SJSA1 (cell line): Measurements from ENCODE around the gene KSR2. TPM values are rescaled to one million over a fixed set of nuclear protein-coding genes. Genes with fewer than 3 reads are reported as not detected.

ENCODE experiments used
- DNase-seq, 2 experiments: peaks; one replicate each; pipeline ENCODE4 v3.0.0-alpha.2; 2015 to 2020; ENCODE audit warnings: low spot score in 2 of 2, low read depth in 1 of 2
- H3K27ac ChIP-seq: fragments of 250-450 bp; sonication (Bioruptor Pico); 2 replicates; pipeline ENCODE4 v1.5.1; 2020; ENCODE audit warnings: mild to moderate bottlenecking, moderate library complexity
- H3K27me3 ChIP-seq: fragments of 250-450 bp; sonication (Bioruptor Pico); replicated peaks from 2 replicates; pipeline ENCODE4 v1.5.1; 2020; ENCODE audit warnings: mild to moderate bottlenecking, moderate library complexity
- H3K36me3 ChIP-seq: fragments of 250-450 bp; sonication (Bioruptor Pico); 2 replicates; pipeline ENCODE4 v1.5.1; 2020; ENCODE audit warnings: mild to moderate bottlenecking
- H3K4me1 ChIP-seq: fragments of 250-450 bp; sonication (Bioruptor Pico); replicated peaks from 2 replicates; pipeline ENCODE4 v1.6.1; 2021; ENCODE audit warnings: mild to moderate bottlenecking
- H3K4me3 ChIP-seq: fragments of 250-450 bp; sonication (Bioruptor Pico); 2 replicates; pipeline ENCODE4 v1.5.1; 2020; ENCODE audit warnings: mild to moderate bottlenecking
- H3K9me3 ChIP-seq: fragments of 250-450 bp; sonication (Bioruptor Pico); replicated peaks from 2 replicates; pipeline ENCODE4 v1.5.1; 2020; ENCODE audit warnings: mild to moderate bottlenecking
- total RNA-seq: library from RNA; depleted of rRNA; stranded (reverse); fragments of >200 nt; shearing (Covaris generic); gene quantifications from 2 replicates; pipeline ENCODE4 v1.2.3, GENCODE V29; 2014

KSR2 gene
- total RNA-seq, 1 experiment from 2014 or later = 0.03 TPM

DNA sequence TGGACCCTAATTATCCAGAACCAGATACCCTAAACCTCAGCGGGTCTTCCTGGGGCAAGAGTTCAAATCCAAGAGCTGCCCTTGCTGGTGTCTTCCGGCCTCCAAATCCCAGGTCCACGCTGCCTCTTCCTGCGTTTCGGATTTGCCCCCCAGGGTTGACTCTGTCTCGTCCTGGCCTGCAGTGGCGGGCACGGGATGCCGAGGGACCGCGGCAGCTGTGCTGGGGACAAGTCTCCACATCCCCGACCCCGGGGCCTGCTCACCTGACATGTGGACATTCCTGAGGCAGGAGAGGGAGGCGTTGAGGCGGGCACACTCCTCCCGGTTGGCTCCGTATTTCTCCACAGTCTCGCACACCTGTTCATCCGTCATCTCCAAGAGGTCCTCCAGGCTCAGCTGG is 113.6 kb downstream of the KSR2 start:
- Histone ChIP-seq H3K9me3 (peaks cover 3% of the 10 kb centered on the region; the same call in 1 of the 2 replicates), H3K4me1 (peaks cover 8% of the 10 kb centered on the region; the same call in 1 of the 2 replicates), H3K27ac (no peak overlapping the region), H3K4me3 (no peak overlapping the region), H3K27me3 (no peaks in the 10 kb centered on the region), H3K36me3 (no peaks in the 10 kb centered on the region)
- DNase-seq = no peak

- peaks cover 8% of the 10 kb centered on the region; the same call in 1 of the 2 replicates for H3K4me1 ChIP-seq
- H3K9me3 ChIP-seq = peaks cover 3% of the 10 kb centered on the region; the same call in 1 of the 2 replicates
- H3K4me3 ChIP-seq = no peak overlapping the region
- no peaks in the 10 kb centered on the region for H3K36me3 ChIP-seq
- H3K27me3 ChIP-seq = 0 out of 2 replicates have a peak, but pooled peaks cover 3% of the 10 kb centered on the region
- no peak overlapping the region for H3K27ac ChIP-seq
- DNase-seq = no peak
These were observed 114.3 kb downstream of the KSR2 start for GRCh38 chr12:117854339-117855012.

DNA sequence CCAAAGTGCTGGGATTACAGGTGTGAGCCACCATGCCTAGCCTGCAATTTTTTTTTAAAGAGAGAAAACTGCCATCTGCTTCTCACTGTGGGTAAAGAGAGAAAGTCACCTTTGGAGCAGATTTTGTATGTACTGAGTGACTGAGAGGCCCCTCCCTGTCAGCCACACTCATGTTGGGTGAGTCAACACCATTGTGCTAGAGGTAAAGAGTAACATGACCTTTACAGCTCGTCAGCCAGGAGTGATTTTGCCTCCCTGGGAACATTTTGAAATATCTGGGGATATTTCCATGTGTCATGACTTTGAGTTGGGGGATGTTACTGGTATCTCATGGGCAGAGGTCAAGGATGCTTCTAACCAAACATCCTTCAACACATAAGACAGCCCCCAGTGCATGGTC is 115.2 kb downstream of the KSR2 start:
- Histone ChIP-seq H3K27ac (no peak overlapping the region), H3K27me3 (0 out of 2 replicates have a peak, but pooled peaks cover 3% of the 10 kb centered on the region), H3K9me3 (peaks cover 3% of the 10 kb centered on the region; the same call in 1 of the 2 replicates), H3K4me3 (no peak overlapping the region), H3K4me1 (peaks cover 8% of the 10 kb centered on the region; the same call in 1 of the 2 replicates), H3K36me3 (no peaks in the 10 kb centered on the region)
- no peak for DNase-seq

DNA sequence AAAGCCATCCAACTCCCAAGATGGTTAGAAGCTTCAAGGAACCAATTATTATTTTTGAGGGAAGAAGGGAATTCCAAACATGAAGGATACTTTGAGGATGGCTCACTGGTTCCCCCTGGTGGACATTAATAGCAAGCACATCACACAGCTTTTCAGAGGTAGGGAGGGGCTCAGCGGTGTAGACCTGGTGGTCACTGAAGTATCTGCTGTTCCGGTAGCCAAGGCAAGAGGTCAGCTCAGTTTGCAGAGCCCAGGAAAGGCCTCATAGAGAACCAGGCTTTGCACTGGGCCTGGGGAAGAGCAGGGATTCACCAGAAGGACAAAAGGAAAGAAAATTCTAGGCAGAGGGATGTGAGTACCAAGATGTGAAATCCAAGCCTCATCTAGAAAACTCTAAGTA is 118.7 kb downstream of the KSR2 start:
- no peak overlapping the region for H3K4me3 ChIP-seq
- H3K9me3 ChIP-seq = peaks cover 3% of the 10 kb centered on the region; the same call in 1 of the 2 replicates
- 0 out of 2 replicates have a peak, but pooled peaks cover 3% of the 10 kb centered on the region for H3K27me3 ChIP-seq
- H3K27ac ChIP-seq = no peak overlapping the region
- H3K4me1 ChIP-seq = no peaks in the 10 kb centered on the region
- peak in 1 of 2 experiments; percentile 29 for DNase-seq
- no peaks in the 10 kb centered on the region for H3K36me3 ChIP-seq

DNA sequence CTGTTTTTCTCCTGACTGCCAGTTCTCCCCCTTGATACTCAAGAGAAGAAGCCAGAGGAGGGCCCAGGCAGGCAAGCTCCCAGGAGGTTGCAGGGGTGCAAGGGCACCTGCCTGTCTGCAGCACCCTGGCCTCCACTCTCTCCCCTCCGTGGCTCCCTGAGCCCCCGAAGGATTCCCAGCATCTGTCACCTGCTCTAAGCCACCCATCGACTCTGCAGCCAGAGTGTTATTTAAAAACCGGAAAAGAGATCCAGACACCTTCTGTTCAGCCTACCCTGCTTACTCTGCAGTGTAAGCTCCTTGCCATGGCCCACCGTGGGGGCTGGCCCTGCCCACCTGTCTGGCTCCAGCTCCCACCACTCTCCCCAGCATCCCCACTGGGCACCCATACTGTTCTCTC is 121.4 kb downstream of the KSR2 start:
- Histone ChIP-seq H3K27me3 (0 out of 2 replicates have a peak, but pooled peaks cover 3% of the 10 kb centered on the region), H3K4me3 (no peak overlapping the region), H3K27ac (no peak overlapping the region), H3K9me3 (no peaks in the 10 kb centered on the region), H3K4me1 (no peaks in the 10 kb centered on the region), H3K36me3 (no peaks in the 10 kb centered on the region)
- DNase-seq = no peak

DNA sequence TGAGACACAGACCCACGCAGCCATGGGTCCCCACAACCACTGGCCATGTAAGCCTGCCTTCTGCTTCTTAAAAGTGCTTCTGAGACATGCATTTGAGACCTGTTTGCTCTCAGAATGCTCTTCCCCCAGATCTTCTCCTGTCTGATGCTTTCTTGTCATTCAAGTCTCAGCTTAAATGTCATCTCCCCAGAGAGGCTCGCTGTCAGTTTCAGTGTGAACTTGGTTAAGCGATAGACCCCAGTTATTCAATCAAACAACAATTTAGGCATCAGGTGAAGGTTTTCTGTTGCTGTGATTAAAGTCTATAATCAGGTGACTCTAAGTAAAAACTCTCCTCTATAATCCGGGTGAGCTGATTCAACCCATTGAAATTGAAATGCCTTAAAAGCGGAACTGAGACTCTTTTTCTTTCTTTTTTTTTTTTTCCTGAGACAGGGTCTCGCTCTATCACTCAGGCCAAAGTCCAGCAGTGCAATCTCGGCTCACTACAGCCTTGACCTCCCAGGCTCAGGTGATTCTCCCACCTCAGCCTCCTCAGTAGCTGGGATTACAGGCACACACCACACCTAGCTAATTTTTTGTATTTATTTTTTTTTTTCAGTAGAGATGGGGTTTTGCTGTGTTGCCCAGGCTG is 123.4 kb downstream of the KSR2 start:
- Histone ChIP-seq H3K4me1 (no peaks in the 10 kb centered on the region), H3K4me3 (no peak overlapping the region), H3K27ac (no peak overlapping the region), H3K36me3 (no peaks in the 10 kb centered on the region), H3K9me3 (no peaks in the 10 kb centered on the region), H3K27me3 (0 out of 2 replicates have a peak, but pooled peaks cover 3% of the 10 kb centered on the region)
- DNase-seq = no peak

DNA sequence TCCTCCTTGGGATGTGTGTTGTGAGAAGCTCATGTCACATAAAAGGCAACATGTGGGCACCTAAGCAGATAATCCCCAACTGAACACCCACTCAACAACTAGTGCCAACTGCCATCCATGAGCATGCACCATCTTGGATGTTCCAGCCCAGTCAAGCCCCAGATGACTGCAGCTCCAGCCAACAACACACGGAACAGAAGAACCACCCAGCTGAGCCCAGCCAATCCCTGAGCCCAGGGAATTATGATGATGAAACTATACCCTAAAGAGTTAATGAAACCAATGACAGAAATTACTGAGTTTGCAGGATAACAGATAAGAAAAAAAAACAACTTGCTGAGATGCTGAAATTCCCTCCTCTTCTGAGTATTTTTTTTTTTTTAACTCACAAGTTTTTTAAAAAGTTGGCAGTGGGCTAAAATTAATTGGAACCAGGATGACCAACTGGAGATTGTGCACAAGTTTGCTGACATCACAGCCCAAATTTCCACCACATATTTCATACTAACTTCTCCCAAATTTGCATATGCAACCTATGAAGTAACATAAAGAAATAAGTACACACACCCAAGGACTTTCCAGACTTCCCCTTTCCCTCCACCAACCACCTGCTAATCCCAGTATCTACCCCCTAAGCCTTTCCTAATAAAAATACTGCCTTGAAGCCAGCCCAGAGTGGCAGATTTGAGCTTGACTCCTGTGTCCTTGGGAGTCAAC is 124.5 kb downstream of the KSR2 start:
- H3K27me3 ChIP-seq = no peaks in the 10 kb centered on the region
- H3K36me3 ChIP-seq = no peaks in the 10 kb centered on the region
- no peak overlapping the region for H3K4me3 ChIP-seq
- H3K4me1 ChIP-seq = no peaks in the 10 kb centered on the region
- DNase-seq = no peak
- H3K9me3 ChIP-seq = no peaks in the 10 kb centered on the region
- H3K27ac ChIP-seq = no peak overlapping the region

GRCh38 chr12:117842630-117843029 is 126.2 kb downstream of the KSR2 start:
- no peaks in the 10 kb centered on the region for H3K27me3 ChIP-seq
- no peaks in the 10 kb centered on the region for H3K36me3 ChIP-seq
- DNase-seq = no peak
- no peak overlapping the region for H3K27ac ChIP-seq
- no peaks in the 10 kb centered on the region for H3K9me3 ChIP-seq
- H3K4me1 ChIP-seq = no peaks in the 10 kb centered on the region
- no peak overlapping the region for H3K4me3 ChIP-seq

GRCh38 chr12:117842220-117842619 is 126.6 kb downstream of the KSR2 start:
- H3K27me3 ChIP-seq = no peaks in the 10 kb centered on the region
- no peak for DNase-seq
- no peak overlapping the region for H3K4me3 ChIP-seq
- no peaks in the 10 kb centered on the region for H3K9me3 ChIP-seq
- H3K4me1 ChIP-seq = no peaks in the 10 kb centered on the region
- H3K36me3 ChIP-seq = no peaks in the 10 kb centered on the region
- H3K27ac ChIP-seq = no peak overlapping the region

- Histone ChIP-seq H3K36me3 (no peaks in the 10 kb centered on the region), H3K4me3 (no peak overlapping the region), H3K27ac (no peak overlapping the region), H3K9me3 (no peaks in the 10 kb centered on the region), H3K4me1 (peaks cover 9% of the 10 kb centered on the region), H3K27me3 (no peaks in the 10 kb centered on the region)
- no peak for DNase-seq
These were observed 131.1 kb downstream of the KSR2 start for GRCh38 chr12:117837737-117838050.

DNA sequence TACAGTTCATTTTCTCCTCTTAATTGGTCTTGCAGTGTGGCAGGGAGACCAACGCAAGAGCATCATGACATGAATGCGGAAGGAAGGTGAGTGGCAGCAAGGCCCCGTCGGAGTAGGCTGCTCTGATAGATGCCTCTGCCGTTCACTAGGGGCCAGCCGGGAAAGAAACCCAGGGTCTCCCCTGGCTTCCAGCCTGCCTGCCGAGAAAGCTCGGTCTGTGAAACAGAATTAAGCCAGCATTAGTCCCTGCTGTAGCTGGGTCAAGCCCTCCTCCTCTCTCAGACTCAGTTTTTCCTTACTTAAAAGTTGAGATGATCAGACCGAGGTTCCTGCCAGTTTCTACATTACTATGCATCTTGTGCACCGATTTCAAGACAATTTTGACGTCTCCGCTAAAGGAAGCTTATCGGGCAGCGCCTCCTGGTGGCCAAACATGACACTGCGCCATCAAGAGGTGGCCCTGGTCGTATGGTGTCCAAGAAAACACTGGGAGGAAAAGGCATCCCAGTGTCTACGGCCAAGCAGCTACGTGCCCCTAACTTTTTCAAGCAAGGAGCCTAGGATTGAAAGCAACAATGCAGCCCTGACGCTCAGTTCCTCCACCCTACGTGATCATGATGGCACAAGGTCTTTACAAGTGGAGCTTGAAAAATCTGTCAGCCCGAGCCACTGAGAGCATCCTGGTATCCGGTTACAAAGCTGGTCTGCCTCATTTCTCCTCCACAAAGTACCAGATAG is 131.6 kb downstream of the KSR2 start:
- H3K4me1 ChIP-seq = peaks cover 14% of the 10 kb centered on the region
- no peak overlapping the region for H3K27ac ChIP-seq
- H3K27me3 ChIP-seq = no peaks in the 10 kb centered on the region
- peak; percentile 50 to 66 for DNase-seq
- no peaks in the 10 kb centered on the region for H3K9me3 ChIP-seq
- H3K36me3 ChIP-seq = no peaks in the 10 kb centered on the region
- no peak overlapping the region for H3K4me3 ChIP-seq

- DNase-seq = no peak
- no peak overlapping the region for H3K27ac ChIP-seq
- H3K9me3 ChIP-seq = no peaks in the 10 kb centered on the region
- no peaks in the 10 kb centered on the region for H3K27me3 ChIP-seq
- H3K4me3 ChIP-seq = no peak overlapping the region
- H3K4me1 ChIP-seq = peaks cover 14% of the 10 kb centered on the region
- H3K36me3 ChIP-seq = no peaks in the 10 kb centered on the region
These were observed 132.3 kb downstream of the KSR2 start for GRCh38 chr12:117836476-117836875.

- DNase-seq = no peak
- Histone ChIP-seq H3K4me1 (peaks cover 14% of the 10 kb centered on the region), H3K27ac (no peak overlapping the region), H3K36me3 (no peaks in the 10 kb centered on the region), H3K9me3 (no peaks in the 10 kb centered on the region), H3K27me3 (no peaks in the 10 kb centered on the region), H3K4me3 (no peak overlapping the region)
These were observed 133.6 kb downstream of the KSR2 start for GRCh38 chr12:117835156-117835555.
